ENCODE measurements around the gene ANTKMT.

- peak; percentile 61 for TF ChIP-seq POLR2A (IDR thresholded peaks at IDR 0.05)
- TF ChIP-seq CTCF (IDR thresholded peaks at IDR 0.05) = no peak
Measured at GRCh38 chr16:679814-680624, 40.9 kb upstream of the ANTKMT start, which contains the start of gene STUB1.
